Measurements from ENCODE around the gene GPX3.

GPX3 gene

GRCh38 chr5:151058301-151058700, 37.9 kb downstream of the GPX3 start:
- no peak for DNase-seq (ENCODE audit: low read depth in 2 of 2)

- no peak for DNase-seq (ENCODE audit: low read depth in 2 of 2)
Measured at GRCh38 chr5:151058891-151059489, 38.6 kb downstream of the GPX3 start.

- no peak for DNase-seq (ENCODE audit: low read depth in 2 of 2)
Measured at GRCh38 chr5:151060742-151061141, 40.4 kb downstream of the GPX3 start.

GRCh38 chr5:151062405-151063141, 42.2 kb downstream of the GPX3 start:
- no peak for DNase-seq (ENCODE audit: low read depth in 2 of 2)

GRCh38 chr5:151063142-151063989, 43.0 kb downstream of the GPX3 start:
- no peak for DNase-seq (ENCODE audit: low read depth in 2 of 2)

GRCh38 chr5:151064916-151065499, 44.6 kb downstream of the GPX3 start:
- DNase-seq (ENCODE audit: low read depth in 2 of 2) = no peak

- DNase-seq (ENCODE audit: low read depth in 2 of 2) = no peak
Measured at GRCh38 chr5:151065609-151066008, 45.2 kb downstream of the GPX3 start.

GRCh38 chr5:151066920-151067319, 46.5 kb downstream of the GPX3 start:
- DNase-seq (ENCODE audit: low read depth in 2 of 2) = no peak

GRCh38 chr5:151067632-151068432, 47.4 kb downstream of the GPX3 start:
- DNase-seq (ENCODE audit: low read depth in 2 of 2) = no peak

GRCh38 chr5:151068433-151069197, 48.2 kb downstream of the GPX3 start:
- DNase-seq (ENCODE audit: low read depth in 2 of 2) = no peak

- DNase-seq (ENCODE audit: low read depth in 2 of 2) = no peak
Measured at GRCh38 chr5:151070449-151070848, 50.1 kb downstream of the GPX3 start.

GRCh38 chr5:151071021-151071420, 50.6 kb downstream of the GPX3 start:
- no peak for DNase-seq (ENCODE audit: low read depth in 2 of 2)

- no peak for DNase-seq (ENCODE audit: low read depth in 2 of 2)
Measured at GRCh38 chr5:151071848-151072629, 51.6 kb downstream of the GPX3 start.

- no peak for DNase-seq (ENCODE audit: low read depth in 2 of 2)
Measured at GRCh38 chr5:151072630-151073025, 52.2 kb downstream of the GPX3 start.

- DNase-seq (ENCODE audit: low read depth in 2 of 2) = no peak
Measured at GRCh38 chr5:151073280-151073679, 52.9 kb downstream of the GPX3 start.

GRCh38 chr5:151074557-151074956, 54.2 kb downstream of the GPX3 start:
- DNase-seq (ENCODE audit: low read depth in 2 of 2) = no peak

GRCh38 chr5:151075698-151076331, 55.4 kb downstream of the GPX3 start:
- DNase-seq (ENCODE audit: low read depth in 2 of 2) = no peak

- DNase-seq (ENCODE audit: low read depth in 2 of 2) = no peak
Measured at GRCh38 chr5:151076616-151077015, 56.2 kb downstream of the GPX3 start.

- DNase-seq (ENCODE audit: low read depth in 2 of 2) = no peak
Measured at GRCh38 chr5:151077419-151077818, 57.0 kb downstream of the GPX3 start.
